ENCODE data around the gene SIGLECL1.
"Not testable (repeated sequence)": the region's sequence is repeated elsewhere in the genome, so short reads cannot be mapped to it uniquely, and the experiment has no call there.

SIGLECL1 gene

GRCh38 chr19:51250786-51251467 is at the start of gene SIGLECL1:
Gene SIGLECL1, plus strand, starts transcription at chr19:51251080. Its CDS starts 12,993 bp downstream, at chr19:51264073.
- no peak for DNase-seq

DNA sequence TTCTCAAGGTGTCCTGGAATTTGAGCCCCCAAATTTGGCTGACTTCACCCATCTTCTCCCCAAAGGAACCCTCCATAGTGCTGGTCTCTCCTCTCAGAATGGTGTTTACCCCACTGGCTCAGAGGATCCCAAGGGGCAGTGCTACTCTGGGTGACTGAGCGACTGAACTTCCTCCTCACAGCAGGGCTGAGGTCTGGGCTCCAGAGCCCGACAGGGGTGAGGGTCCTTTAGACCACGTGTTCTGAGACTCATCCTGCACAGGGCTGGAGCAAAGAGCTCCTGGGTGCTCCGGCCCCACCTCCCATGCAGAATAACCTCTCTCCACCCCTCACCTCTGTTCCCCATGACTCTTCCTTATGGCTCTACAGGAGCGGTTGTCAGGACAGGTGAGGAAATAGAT is 49.2 kb upstream of the SIGLECL1 start:
- DNase-seq, result no peak

GRCh38 chr19:51203916-51204315 is 47.0 kb upstream of the SIGLECL1 start:
- no peak for DNase-seq

GRCh38 chr19:51204321-51204720 is 46.6 kb upstream of the SIGLECL1 start:
- no peak for DNase-seq

- no peak for DNase-seq
Measured at GRCh38 chr19:51207747-51208146, 43.1 kb upstream of the SIGLECL1 start.

- no peak for DNase-seq
Measured at GRCh38 chr19:51210191-51210784, 40.6 kb upstream of the SIGLECL1 start.

- not testable (repeated sequence) for DNase-seq
Measured at GRCh38 chr19:51210874-51211361, 40.0 kb upstream of the SIGLECL1 start.

- no peak for DNase-seq
Measured at GRCh38 chr19:51211833-51212232, 39.0 kb upstream of the SIGLECL1 start.

GRCh38 chr19:51219307-51219706 is 31.6 kb upstream of the SIGLECL1 start:
- DNase-seq, result no peak

DNA sequence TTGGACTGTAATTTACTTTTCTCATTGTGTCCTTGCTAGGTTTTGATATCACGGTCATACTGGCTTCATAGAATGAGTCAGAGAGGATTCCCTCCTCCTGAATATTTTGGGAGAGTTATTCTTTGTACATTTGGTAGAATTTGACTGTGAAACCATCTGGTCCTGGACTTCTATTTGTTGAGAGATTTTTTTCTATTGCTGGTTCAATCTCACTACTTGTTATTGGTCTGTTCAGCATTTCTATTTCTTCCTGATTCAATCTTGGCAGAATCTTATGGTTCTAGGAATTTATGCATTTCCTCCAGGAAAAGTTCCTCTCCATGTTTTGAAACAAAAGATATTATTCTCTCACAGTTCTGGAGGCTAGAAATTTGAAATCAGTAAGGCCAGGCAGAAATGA is 30.9 kb upstream of the SIGLECL1 start:
- no peak for DNase-seq

DNA sequence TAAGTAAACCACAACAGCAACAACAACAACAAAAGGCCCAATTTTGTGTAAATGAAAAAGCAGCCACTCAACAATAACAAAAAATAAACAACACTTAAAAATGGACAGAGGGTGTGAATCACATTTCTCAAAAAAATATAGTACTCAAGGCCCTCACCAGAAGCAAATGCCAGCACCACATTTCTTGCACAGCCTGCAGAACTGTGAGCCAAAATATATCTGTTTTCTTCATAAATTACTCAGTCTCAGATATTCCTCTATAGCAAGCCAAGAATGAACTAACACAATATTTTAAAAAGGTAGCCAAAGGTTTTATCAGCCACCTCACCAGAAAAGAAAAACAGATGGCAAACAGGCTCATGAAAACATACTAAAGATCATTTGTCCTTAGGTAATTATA is 29.9 kb upstream of the SIGLECL1 start:
- no peak for DNase-seq

- DNase-seq, result no peak
Measured at GRCh38 chr19:51224163-51224641, 26.7 kb upstream of the SIGLECL1 start.

DNA sequence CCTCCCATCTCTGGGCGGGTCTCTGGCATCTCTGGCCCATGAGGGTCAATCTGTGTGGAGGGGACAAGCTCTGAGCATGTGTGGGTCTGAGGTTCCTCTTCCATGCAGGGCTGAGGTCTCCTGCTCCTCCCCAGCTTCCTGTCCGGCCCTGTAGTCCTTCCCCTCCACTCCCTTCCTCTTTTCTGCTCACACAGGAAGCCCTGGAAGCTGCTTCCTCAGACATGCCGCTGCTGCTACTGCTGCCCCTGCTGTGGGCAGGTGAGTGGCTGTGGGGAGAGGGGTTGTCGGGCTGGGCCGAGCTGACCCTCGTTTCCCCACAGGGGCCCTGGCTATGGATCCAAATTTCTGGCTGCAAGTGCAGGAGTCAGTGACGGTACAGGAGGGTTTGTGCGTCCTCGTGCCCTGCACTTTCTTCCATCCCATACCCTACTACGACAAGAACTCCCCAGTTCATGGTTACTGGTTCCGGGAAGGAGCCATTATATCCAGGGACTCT is 25.9 kb upstream of the SIGLECL1 start, which contains the start of gene CD33:
CD33 (plus strand) TSS at position 183 of the 496 bp plus-strand sequence; CDS start at position 222, 39 bp downstream.
- DNase-seq, result not testable (repeated sequence)

DNA sequence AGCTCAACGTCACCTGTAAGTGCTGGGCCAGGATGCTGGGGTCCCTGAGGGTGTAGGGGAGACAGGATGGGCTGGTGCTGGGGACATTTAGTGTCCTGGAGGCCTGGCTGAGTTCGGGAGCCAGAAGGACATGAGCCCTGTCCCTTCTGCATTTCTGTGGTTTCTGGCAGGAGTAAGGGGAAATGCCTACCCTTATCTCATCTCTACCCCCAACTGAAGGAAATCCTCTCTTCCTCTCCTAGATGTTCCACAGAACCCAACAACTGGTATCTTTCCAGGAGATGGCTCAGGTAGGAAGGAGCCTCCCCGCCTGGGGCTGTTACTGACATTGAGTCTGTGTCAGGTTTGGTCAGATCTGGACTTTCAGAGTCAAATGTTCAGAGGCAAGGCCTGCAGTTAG is 24.8 kb upstream of the SIGLECL1 start:
- no peak for DNase-seq

GRCh38 chr19:51227326-51227725 is 23.6 kb upstream of the SIGLECL1 start:
- no peak for DNase-seq

GRCh38 chr19:51227966-51228365 is 22.9 kb upstream of the SIGLECL1 start:
- no peak for DNase-seq

DNA sequence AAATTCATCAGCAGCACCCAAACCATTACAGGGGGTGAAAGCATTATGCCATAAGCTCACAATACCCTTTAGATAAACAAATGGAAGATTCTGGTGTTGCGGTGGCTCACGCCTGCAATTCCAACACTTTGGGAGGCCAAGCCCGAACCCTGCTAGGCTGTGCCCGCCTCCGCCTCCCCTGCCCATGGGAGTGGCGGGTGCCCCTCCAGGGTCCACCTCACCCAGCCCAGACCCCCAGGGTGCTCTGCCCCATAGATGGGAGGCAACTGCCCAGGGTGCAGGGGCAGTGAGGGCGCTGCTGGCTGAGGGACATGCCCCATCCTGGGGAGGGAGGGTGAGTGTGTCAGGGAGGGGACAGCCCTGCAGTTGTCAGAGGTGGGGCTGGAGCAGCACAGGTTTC is 10.0 kb upstream of the SIGLECL1 start:
- no peak for DNase-seq

DNA sequence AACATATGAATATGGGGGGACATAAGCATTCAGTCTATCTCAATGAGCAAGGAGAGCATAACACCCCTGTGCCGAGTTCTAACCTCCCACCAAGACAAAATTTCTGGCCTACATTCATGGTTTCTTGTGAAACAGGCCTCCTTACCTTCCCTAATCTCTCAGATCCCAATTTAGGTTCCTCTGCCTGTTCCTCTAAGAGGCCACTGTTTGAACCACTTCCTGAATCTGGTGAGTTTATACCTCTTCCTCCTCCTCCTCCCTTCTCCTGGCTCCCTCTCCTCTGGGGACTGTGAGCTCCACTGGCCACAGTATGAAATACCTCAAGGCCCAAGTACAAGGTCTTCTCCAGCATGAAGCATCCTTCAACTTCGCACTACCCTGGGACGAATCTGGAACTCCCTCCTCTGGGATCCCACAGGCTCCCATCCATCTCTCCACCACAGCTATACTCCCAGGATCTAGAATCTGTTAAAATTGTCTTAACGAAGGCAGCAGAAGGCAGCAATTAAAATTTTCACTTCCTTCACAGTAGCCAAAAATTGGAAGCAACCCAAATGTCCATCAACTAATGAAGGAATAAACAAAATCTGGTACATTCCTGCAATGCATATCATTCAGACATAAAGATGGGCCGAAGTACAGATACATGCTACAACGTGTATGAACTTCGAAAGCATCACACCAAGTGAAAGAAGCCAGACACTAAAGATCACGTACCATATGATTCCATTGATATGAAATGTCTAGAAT is 7.8 kb upstream of the SIGLECL1 start:
- no peak for DNase-seq

GRCh38 chr19:51246164-51246552 is 4.7 kb upstream of the SIGLECL1 start:
- DNase-seq, result no peak

GRCh38 chr19:51247972-51248590 is 2.8 kb upstream of the SIGLECL1 start:
- no peak for DNase-seq

GRCh38 chr19:51251468-51251820 is 564 bp downstream of the SIGLECL1 start:
- no peak for DNase-seq

GRCh38 chr19:51252306-51253079 is 1.6 kb downstream of the SIGLECL1 start:
- no peak for DNase-seq

All from CD4-positive, alpha-beta T cell treated with Interleukin-21 for 1 hour (primary cell).